Karpas-422 (cell line): ENCODE data around the gene ARHGAP44. TPM values are rescaled to one million over a fixed set of nuclear protein-coding genes. Genes with fewer than 3 reads are reported as not detected.

ENCODE experiments used
- DNase-seq: peaks from one replicate; pipeline ENCODE4 v3.0.0-alpha.2; 2015
- H2AFZ ChIP-seq: fragments of 200-600 bp; sonication (generic); 2 replicates; pipeline ENCODE4 v1.6.1; 2014; ENCODE audit warnings: antibody characterized with exemption, low read length, mixed read lengths
- H3K27ac ChIP-seq: fragments of 200-600 bp; sonication (generic); 2 replicates; pipeline ENCODE4 v1.5.1; 2014; ENCODE audit warnings: mild to moderate bottlenecking, low read length, moderate library complexity
- H3K27me3 ChIP-seq: fragments of 200-600 bp; sonication (generic); 2 replicates; pipeline ENCODE4 v1.6.1; 2014; ENCODE audit warnings: low read length, mixed read lengths
- H3K36me3 ChIP-seq: fragments of 200-600 bp; sonication (generic); 2 replicates; pipeline ENCODE4 v1.6.1; 2014; ENCODE audit warnings: low read length, mixed read lengths; ENCODE audit not compliant: insufficient read depth
- H3K4me1 ChIP-seq: fragments of 200-600 bp; sonication (generic); 2 replicates; pipeline ENCODE4 v1.6.1; 2014; ENCODE audit warnings: mild to moderate bottlenecking, low read length, mixed read lengths
- H3K4me2 ChIP-seq: fragments of 200-600 bp; sonication (generic); 2 replicates; pipeline ENCODE4 v1.6.1; 2014; ENCODE audit warnings: low read length, low read depth, mild to moderate bottlenecking; ENCODE audit not compliant: poor library complexity, severe bottlenecking
- H3K4me3 ChIP-seq: fragments of 200-600 bp; sonication (generic); 2 replicates; pipeline ENCODE4 v1.5.1; 2014; ENCODE audit warnings: mild to moderate bottlenecking, antibody characterized with exemption, low read length, mixed read lengths
- H3K79me2 ChIP-seq: fragments of 200-600 bp; sonication (generic); 2 replicates; pipeline ENCODE4 v1.6.1; 2014; ENCODE audit warnings: mild to moderate bottlenecking, low read length, mixed read lengths
- H3K9ac ChIP-seq: fragments of 200-600 bp; sonication (generic); 2 replicates; pipeline ENCODE4 v1.6.0; 2014; ENCODE audit warnings: low read length
- H3K9me2 ChIP-seq: fragments of 200-600 bp; sonication (generic), shearing (Covaris generic); replicated peaks from 2 replicates; pipeline ENCODE4 v1.6.0; 2014; ENCODE audit warnings: mild to moderate bottlenecking, low read length, moderate library complexity; ENCODE audit not compliant: insufficient read depth
- H3K9me3 ChIP-seq: fragments of 300-700, 200-600 bp; sonication (generic); 2 replicates; pipeline ENCODE4 v1.6.1; 2014; ENCODE audit warnings: low read length, mixed read lengths
- H4K20me1 ChIP-seq: fragments of 200-600 bp; sonication (generic); 2 replicates; pipeline ENCODE4 v1.6.1; 2014; ENCODE audit warnings: mild to moderate bottlenecking, antibody characterized with exemption, low read length, low read depth; ENCODE audit not compliant: insufficient read depth
- total RNA-seq: library from RNA; depleted of rRNA; stranded (reverse); fragments of >200 nt; shearing (Covaris generic); gene quantifications from 2 replicates; pipeline ENCODE4 v1.2.3, GENCODE V29; 2014; ENCODE audit warnings: low replicate concordance

Gene ARHGAP44
- total RNA-seq, 1 experiment from 2014 or later = 24.6 TPM

DNA sequence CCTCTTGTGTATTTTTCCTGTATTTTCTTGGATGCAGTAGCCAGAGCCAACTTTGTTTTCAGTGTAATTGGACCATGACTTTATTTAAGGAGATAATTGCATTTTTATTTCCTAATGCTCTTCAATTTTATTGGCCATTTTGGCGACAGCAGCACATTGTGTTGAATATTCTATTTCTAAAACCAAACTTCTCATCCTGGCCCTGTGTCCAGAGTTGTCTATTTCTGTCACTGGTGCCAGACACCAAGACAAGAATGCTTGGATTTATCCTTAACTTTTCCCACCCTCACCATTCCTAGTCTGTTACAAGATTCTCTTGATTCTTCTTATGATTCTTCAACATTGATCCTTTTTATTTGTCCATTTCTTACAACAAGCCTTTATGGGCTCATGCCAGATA lies 37.1 kb downstream of the ARHGAP44 start:
- no peaks in the 10 kb centered on the region for H3K27me3 ChIP-seq
- no peak overlapping the region for H3K4me2 ChIP-seq
- no peaks in the 10 kb centered on the region for H3K9me2 ChIP-seq
- H3K27ac ChIP-seq = no peak overlapping the region
- DNase-seq = no peak
- peaks cover 14% of the 10 kb centered on the region for H3K9me3 ChIP-seq
- H4K20me1 ChIP-seq = no peaks in the 10 kb centered on the region
- H3K79me2 ChIP-seq = no peaks in the 10 kb centered on the region
- H3K4me3 ChIP-seq = no peak overlapping the region
- H2AFZ ChIP-seq = no peak overlapping the region
- no peaks in the 10 kb centered on the region; the same call in 1 of the 2 replicates for H3K36me3 ChIP-seq
- H3K9ac ChIP-seq = no peak overlapping the region
- no peaks in the 10 kb centered on the region for H3K4me1 ChIP-seq

DNA sequence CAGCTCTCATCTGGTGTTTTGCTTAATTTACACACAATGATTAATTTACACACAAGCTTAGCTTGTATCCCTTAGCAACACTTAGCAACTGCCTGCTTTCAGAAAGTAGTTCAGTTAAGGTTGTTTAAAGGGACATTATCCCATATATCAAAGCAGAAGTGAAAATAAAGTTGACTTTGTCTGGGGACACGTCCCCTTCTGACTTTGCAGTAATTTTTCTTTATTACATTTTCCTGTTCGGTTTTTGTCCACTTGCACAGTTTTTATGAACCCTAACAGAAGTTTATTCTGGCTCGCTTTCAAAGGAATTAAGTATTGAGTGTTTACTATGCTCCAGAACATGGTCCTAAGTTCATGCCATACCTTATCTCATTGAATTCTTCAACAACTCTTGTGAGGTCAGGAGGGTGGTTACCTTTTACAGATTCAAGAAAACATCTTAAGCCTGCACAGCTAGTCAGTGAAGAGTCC lies 41.5 kb downstream of the ARHGAP44 start:
- Histone ChIP-seq H3K9me2 (no peaks in the 10 kb centered on the region), H3K9me3 (peaks cover 17% of the 10 kb centered on the region), H4K20me1 (no peaks in the 10 kb centered on the region), H3K36me3 (no peaks in the 10 kb centered on the region; the same call in 1 of the 2 replicates), H3K79me2 (no peaks in the 10 kb centered on the region), H3K4me3 (no peak overlapping the region), H3K4me2 (no peak overlapping the region), H2AFZ (no peak overlapping the region), H3K9ac (no peak overlapping the region), H3K27me3 (no peaks in the 10 kb centered on the region), H3K27ac (no peak overlapping the region), H3K4me1 (no peaks in the 10 kb centered on the region)
- DNase-seq = no peak

DNA sequence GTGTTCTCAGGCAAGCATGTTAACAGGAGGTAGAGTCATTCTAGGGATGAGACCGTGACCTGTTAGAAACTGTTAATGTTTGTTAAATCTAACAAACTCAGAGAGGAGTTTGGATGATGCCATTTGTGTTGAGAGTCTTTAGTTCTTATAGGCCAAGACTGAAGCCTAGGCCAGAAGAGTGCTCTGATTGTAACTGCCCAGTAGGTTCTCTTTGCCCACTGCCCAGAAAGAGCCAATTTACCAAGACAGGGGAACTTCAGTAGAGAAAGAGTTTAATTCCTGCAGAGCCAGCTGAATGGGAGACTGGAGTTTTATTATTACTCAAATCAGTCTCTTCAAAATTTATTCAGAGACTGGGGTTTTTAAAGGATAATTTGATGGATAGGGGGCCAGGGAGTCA lies 42.5 kb downstream of the ARHGAP44 start:
- no peaks in the 10 kb centered on the region for H3K27me3 ChIP-seq

DNA sequence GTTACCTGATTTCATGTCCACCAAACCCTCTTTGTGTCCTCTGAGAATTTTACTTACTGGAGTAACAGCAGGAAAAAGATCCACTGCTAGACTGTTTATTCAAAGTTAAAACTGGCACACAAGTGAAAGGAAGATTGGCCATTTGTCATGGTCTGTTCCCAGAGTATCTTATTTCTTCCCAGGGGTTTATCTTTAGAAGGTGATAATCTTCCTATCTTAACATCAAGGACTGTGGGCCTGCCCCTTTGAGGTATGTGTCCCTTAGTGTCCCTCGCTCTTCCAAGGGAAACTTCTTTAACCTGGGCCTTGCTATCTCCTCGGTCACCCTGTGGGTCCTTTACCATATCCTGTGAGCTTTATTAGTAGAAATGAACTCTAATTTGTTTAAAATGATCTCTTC lies 49.7 kb downstream of the ARHGAP44 start:
- Histone ChIP-seq H3K4me3 (no peak overlapping the region), H3K9me2 (no peaks in the 10 kb centered on the region)
- DNase-seq = no peak

More for the DNA sequence above, 42.5 kb downstream of the ARHGAP44 start:
- Histone ChIP-seq H3K9me3 (peaks cover 17% of the 10 kb centered on the region), H3K36me3 (no peaks in the 10 kb centered on the region; the same call in 1 of the 2 replicates), H3K79me2 (no peaks in the 10 kb centered on the region), H3K9me2 (no peaks in the 10 kb centered on the region), H3K9ac (no peak overlapping the region), H3K4me2 (no peak overlapping the region), H3K4me1 (no peaks in the 10 kb centered on the region), H3K27ac (no peak overlapping the region), H3K4me3 (no peak overlapping the region), H2AFZ (no peak overlapping the region), H4K20me1 (no peaks in the 10 kb centered on the region)
- DNase-seq = no peak

DNA sequence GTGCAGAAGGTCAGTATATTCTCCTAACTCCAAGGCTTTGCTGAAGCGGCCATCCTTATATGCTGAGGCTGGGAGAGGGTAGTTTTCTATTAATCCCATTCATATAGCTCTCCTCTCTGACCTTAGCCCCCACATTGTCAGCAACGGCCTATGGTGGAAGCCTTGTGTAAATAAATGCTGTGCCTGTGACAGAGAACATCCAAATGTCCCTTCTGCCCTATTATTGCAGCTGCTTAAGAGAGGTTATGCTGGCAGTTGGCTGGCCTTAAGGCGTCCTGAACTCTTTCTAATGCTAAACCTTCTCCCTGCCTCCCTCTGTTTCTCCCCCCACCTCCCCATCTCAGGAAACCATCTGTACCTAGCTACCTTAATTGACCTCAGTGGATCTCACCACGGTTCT lies 53.6 kb downstream of the ARHGAP44 start:
- no peaks in the 10 kb centered on the region for H3K9me3 ChIP-seq
- no peak overlapping the region for H3K9ac ChIP-seq
- no peaks in the 10 kb centered on the region for H3K79me2 ChIP-seq
- H3K4me3 ChIP-seq = no peak overlapping the region
- H3K36me3 ChIP-seq = no peaks in the 10 kb centered on the region
- H3K27me3 ChIP-seq = no peaks in the 10 kb centered on the region
- H2AFZ ChIP-seq = no peak overlapping the region
- H4K20me1 ChIP-seq = no peaks in the 10 kb centered on the region
- no peaks in the 10 kb centered on the region for H3K9me2 ChIP-seq
- H3K4me1 ChIP-seq = peaks cover 10% of the 10 kb centered on the region
- DNase-seq = no peak
- no peak overlapping the region for H3K4me2 ChIP-seq
- H3K27ac ChIP-seq = no peak overlapping the region

More for the DNA sequence above, 49.7 kb downstream of the ARHGAP44 start:
- H3K79me2 ChIP-seq = no peaks in the 10 kb centered on the region
- H3K4me1 ChIP-seq = peaks cover 10% of the 10 kb centered on the region
- no peaks in the 10 kb centered on the region for H3K9me3 ChIP-seq
- no peaks in the 10 kb centered on the region for H3K27me3 ChIP-seq
- H3K9ac ChIP-seq = no peak overlapping the region
- H3K36me3 ChIP-seq = no peaks in the 10 kb centered on the region
- H3K4me2 ChIP-seq = no peak overlapping the region
- no peak overlapping the region for H2AFZ ChIP-seq
- H3K27ac ChIP-seq = no peak overlapping the region
- no peaks in the 10 kb centered on the region for H4K20me1 ChIP-seq

DNA sequence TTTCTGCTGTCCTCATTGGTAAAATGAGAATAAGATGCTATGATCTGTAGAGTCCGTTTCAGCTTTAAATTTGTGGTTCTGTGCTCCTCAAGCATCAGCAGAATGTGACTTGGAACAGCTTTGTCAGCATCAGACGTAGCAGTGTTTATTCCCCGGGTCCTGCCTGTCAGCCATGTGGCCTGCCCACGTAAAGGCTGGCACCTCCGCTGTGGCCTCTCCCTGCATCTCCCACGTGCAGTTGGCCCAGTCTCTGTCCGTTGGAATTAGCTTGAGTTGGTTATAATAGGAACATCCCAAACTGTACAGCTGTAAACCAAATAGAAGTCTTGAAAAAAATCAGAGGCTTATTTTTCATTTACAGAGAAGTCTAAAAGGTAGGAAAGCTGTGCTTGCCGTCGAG lies 61.7 kb downstream of the ARHGAP44 start:
- no peak overlapping the region for H2AFZ ChIP-seq
- H3K79me2 ChIP-seq = no peaks in the 10 kb centered on the region
- no peaks in the 10 kb centered on the region for H3K9me3 ChIP-seq

DNA sequence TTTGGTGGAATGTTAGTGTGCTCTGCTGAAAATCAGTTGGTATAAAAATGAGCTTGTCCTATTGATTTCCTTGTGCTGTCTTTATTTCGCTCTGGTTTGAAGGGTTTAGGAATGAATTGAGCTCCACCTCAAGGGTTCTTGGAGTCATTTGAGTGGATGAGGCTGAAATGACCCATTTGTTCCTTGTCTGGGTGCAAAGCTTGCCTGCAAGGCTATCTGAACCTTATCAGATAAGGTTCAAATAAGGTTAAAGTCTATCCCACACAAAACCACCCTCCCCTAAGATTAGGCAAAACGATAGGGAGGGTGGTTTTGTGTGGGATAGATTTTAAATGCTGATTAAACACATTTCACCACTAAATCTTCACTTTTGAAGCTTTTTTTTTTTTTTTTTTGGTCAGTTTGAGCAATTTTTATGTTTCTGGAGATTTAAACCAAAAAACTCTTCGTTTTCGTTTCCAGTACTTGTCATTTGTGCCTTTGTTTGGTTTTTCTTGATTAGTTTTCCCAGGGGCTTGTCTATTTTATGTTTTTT lies 62.7 kb downstream of the ARHGAP44 start:
- Histone ChIP-seq H3K27ac (no peak overlapping the region), H3K4me1 (no peaks in the 10 kb centered on the region), H3K9me3 (no peaks in the 10 kb centered on the region), H3K9me2 (no peaks in the 10 kb centered on the region), H3K27me3 (no peaks in the 10 kb centered on the region), H3K4me2 (no peak overlapping the region), H3K9ac (no peak overlapping the region), H3K79me2 (no peaks in the 10 kb centered on the region), H3K36me3 (no peaks in the 10 kb centered on the region), H2AFZ (no peak overlapping the region), H4K20me1 (no peaks in the 10 kb centered on the region), H3K4me3 (no peak overlapping the region)
- DNase-seq = no peak

More for the DNA sequence above, 61.7 kb downstream of the ARHGAP44 start:
- H3K4me3 ChIP-seq = no peak overlapping the region
- no peak overlapping the region for H3K4me2 ChIP-seq
- H3K27ac ChIP-seq = no peak overlapping the region
- no peak overlapping the region for H3K9ac ChIP-seq
- no peak for DNase-seq
- H3K36me3 ChIP-seq = no peaks in the 10 kb centered on the region
- no peaks in the 10 kb centered on the region for H3K27me3 ChIP-seq
- no peaks in the 10 kb centered on the region for H3K4me1 ChIP-seq
- no peaks in the 10 kb centered on the region for H4K20me1 ChIP-seq
- H3K9me2 ChIP-seq = no peaks in the 10 kb centered on the region

DNA sequence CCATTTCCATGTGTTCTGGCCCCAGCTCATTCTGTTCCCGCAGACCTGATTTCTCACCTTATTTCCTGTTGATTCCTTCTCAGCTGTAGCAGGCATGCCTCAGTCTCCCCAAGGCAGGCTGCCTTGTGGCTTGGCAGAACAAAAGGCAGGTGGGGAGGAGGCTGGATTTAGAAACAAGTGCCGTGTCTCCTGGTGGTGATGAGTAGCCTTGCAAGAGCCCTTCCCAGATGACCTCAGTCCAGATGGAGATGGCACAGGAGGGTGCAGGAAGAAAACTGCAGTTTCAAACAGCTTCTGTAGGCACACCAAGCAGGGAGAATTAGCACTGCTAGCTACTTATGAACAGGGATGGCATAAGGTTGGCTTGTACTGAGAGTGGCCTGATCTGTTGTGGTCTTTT lies 64.6 kb downstream of the ARHGAP44 start:
- Histone ChIP-seq H2AFZ (no peak overlapping the region), H4K20me1 (no peaks in the 10 kb centered on the region), H3K4me2 (no peak overlapping the region), H3K79me2 (no peaks in the 10 kb centered on the region), H3K27me3 (no peaks in the 10 kb centered on the region), H3K9me2 (no peaks in the 10 kb centered on the region), H3K4me3 (no peak overlapping the region), H3K4me1 (no peaks in the 10 kb centered on the region), H3K9me3 (no peaks in the 10 kb centered on the region), H3K27ac (no peak overlapping the region), H3K9ac (no peak overlapping the region), H3K36me3 (no peaks in the 10 kb centered on the region)
- no peak for DNase-seq
